Measurements from ENCODE around the gene GNAI2. TPM values are rescaled to one million over a fixed set of nuclear protein-coding genes. Genes with fewer than 3 reads are reported as not detected.

GNAI2 gene
- total RNA-seq, 6 experiments from 2014 or later = 532 to 617 (median 582) TPM

DNA sequence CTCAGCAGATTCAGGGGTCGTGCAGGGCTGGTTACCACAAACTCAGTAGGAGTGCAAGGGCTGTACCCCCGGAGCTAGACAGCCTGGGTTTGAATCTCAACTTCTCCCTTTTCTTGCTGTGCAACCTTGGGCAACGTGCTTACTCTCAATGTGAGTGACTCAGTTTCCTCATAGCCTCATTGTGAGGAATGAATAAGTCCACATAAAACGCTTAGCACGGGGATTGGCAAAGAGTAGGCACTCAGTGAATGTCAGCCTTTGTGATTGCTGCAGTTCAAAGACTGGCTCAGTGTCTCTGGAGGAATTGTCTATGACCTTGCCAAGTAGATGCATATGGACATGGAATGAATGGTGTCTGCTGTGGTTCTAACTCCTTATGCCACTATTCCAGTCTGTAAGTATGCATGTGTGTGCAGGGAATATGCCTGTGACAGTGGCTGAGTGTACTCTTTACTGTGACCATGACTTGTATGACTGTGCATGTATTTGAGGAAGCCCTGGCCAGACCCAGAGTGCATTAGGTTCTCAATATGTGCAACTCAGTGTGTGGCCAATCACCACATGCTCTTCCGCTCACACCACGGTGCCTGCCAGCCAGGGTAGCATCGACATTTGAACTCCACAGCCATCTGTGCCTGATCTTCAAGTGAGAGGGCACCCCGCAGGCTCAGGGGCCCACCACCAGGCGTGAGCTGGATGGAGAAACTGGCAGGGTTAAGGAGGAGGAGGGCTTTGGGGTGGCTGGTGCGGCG, 64.1 kb downstream of the GNAI2 start:
- H3K27ac Mint-ChIP-seq = peak overlapping the region; percentile 92
- H3K9me3 Mint-ChIP-seq = no peaks in the 10 kb centered on the region
- peak; percentile 28 for DNase-seq
- H3K4me3 Mint-ChIP-seq = peak overlapping the region; percentile 94
- H3K4me1 Mint-ChIP-seq (ENCODE audit: low read depth) = peaks cover 23% of the 10 kb centered on the region
- H3K36me3 Mint-ChIP-seq (ENCODE audit: low read depth) = no peaks in the 10 kb centered on the region
- TF ChIP-seq, protein P1, sequence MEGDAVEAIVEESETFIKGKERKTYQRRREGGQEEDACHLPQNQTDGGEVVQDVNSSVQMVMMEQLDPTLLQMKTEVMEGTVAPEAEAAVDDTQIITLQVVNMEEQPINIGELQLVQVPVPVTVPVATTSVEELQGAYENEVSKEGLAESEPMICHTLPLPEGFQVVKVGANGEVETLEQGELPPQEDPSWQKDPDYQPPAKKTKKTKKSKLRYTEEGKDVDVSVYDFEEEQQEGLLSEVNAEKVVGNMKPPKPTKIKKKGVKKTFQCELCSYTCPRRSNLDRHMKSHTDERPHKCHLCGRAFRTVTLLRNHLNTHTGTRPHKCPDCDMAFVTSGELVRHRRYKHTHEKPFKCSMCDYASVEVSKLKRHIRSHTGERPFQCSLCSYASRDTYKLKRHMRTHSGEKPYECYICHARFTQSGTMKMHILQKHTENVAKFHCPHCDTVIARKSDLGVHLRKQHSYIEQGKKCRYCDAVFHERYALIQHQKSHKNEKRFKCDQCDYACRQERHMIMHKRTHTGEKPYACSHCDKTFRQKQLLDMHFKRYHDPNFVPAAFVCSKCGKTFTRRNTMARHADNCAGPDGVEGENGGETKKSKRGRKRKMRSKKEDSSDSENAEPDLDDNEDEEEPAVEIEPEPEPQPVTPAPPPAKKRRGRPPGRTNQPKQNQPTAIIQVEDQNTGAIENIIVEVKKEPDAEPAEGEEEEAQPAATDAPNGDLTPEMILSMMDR (IDR thresholded peaks at IDR 0.05) = no peak
- no peaks in the 10 kb centered on the region; the same call in 1 of the 2 replicates for H3K27me3 Mint-ChIP-seq (ENCODE audit: insufficient read depth)

DNA sequence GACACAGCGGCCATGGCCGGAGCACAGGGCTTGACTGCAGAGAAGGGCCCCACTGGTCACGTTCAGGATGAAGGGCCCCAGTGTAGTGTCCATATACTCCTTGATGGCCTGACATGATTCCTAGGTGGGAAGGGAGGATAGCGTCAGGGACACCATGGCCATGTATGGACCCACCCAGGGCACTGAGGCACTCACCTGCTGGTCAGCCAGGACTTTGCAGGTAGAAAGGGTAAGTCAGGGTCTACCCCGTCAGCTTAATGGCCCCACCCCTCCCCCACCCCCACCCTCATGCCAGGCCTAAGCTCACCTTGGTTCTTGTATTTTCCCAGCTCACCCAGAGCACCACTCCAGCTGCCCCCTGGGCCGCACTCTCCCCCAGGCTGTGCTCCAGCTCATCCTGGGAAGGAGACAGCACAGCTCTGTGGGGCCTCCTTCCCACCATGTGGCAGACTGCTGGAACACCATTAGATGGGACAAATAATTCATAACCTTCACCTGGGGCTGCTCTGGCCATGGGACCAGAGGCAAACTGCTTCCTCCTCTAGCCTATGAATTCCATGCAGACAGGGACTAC, 64.8 kb downstream of the GNAI2 start:
- no peaks in the 10 kb centered on the region; the same call in 1 of the 2 replicates for H3K27me3 Mint-ChIP-seq (ENCODE audit: insufficient read depth)
- DNase-seq = no peak
- no peaks in the 10 kb centered on the region for H3K36me3 Mint-ChIP-seq (ENCODE audit: low read depth)
- TF ChIP-seq, protein P1 (IDR thresholded peaks at IDR 0.05) = no peak; the same call in 1 of the 2 replicates
- peak overlapping the region; percentile 92 for H3K27ac Mint-ChIP-seq
- H3K4me1 Mint-ChIP-seq (ENCODE audit: low read depth) = peaks cover 23% of the 10 kb centered on the region
- H3K9me3 Mint-ChIP-seq = no peaks in the 10 kb centered on the region
- peak overlapping the region; percentile 94; the same call in 1 of the 2 replicates for H3K4me3 Mint-ChIP-seq

DNA sequence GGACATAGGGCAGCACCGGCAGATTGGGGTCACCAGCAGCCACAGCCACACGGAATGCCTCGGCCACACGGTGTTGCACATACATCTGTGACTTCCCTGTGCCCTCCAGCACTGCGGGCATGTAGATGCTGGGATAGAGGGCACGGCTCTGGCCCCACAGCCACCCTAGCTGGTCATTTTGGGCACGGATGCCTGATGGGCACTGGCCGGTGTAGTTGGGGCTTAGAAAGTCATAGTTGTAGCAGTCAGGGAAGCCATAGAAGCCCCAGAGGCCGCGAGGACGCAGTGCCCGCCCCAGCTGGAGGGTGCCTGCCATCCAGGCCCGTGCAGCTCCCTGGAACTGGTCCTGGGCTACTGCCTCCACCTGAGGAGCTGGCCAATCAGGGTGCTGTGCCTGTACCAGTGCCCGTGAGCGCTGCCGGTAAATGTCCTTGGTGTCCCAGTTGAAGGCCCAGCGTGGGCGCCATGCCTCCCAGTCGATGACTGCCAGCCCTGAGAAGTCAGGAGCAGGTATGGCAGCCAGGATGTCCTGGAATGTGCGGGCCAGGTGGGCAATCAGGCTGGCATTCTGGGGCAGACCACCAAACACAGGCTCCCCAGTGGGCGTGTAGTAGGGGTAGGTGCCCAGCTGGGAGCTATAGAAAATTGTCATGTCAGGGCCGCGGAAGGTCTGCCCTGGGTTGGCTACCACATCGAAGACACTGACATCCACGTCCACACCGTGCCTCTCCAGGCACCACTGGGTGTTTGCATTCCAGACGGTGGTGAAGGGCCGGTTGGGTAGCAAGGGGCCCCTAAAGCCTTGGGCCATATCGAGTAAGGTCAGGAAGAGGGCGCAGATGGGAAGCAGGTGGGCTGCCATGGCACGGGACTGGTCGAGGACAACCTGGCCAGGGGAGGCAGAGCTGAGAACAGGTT, 66.3 kb downstream of the GNAI2 start:
- TF ChIP-seq, protein P1 (IDR thresholded peaks at IDR 0.05) = no peak
- Mint-ChIP-seq H3K27ac (no peak overlapping the region), H3K4me1 (ENCODE audit: low read depth) (peaks cover 23% of the 10 kb centered on the region), H3K36me3 (ENCODE audit: low read depth) (no peaks in the 10 kb centered on the region), H3K4me3 (no peak overlapping the region), H3K27me3 (ENCODE audit: insufficient read depth) (no peaks in the 10 kb centered on the region; the same call in 1 of the 2 replicates), H3K9me3 (no peaks in the 10 kb centered on the region; the same call in 1 of the 2 replicates)
- DNase-seq = no peak

DNA sequence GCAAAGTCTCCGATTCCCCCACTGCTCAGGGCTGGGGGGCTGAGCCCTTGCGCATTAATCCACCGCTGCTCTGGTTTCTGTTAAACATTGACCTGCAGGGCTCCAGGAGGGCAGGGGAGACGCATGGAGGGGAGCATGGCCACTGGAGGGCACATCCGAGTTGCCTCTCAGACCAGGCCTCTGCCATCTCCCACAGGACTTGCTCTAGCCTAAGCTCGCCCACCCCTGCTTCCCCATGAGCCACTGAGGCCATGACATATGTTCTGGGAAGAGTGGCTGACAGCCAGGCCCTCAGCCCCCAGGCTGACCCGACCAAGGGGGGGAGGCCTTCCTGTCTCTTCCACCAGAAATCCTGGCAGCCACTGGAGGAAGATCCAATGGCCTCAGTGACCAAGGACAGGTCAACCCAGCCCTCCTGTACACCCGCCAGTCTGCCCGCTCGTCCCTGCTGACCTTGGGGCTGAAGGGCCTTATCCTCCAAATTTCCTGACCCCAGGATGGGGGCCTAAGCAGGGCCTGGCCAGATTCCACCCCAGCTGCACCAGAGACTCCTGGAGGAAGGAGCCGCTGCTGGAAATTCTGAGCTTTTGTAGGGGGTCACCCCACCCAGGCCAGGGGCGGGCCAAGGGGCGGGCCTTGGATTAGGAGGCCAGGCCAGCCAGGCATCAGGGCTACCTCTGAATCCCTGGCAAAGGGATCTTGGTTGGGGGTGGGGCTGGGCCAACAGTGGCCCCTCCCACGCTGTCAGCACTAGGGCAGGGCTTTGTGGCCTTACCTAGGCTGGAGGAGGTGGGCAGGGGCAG, 67.2 kb downstream of the GNAI2 start, which contains the start of gene HYAL1:
Gene HYAL1 (minus strand): TSS at position 562 of the 803 bp plus-strand sequence. CDS start 618 bp downstream, outside the sequence.
- TF ChIP-seq, protein P1 (IDR thresholded peaks at IDR 0.05) = peak; percentile 33; the same call in 1 of the 2 replicates
- Mint-ChIP-seq H3K4me1 (ENCODE audit: low read depth) (peaks cover 19% of the 10 kb centered on the region), H3K4me3 (no peak within 1 kb of the TSS), H3K27ac (no peak within 1 kb of the TSS), H3K36me3 (ENCODE audit: low read depth) (no peaks in the 10 kb centered on the region), H3K9me3 (no peaks in the 10 kb centered on the region; the same call in 1 of the 2 replicates), H3K27me3 (ENCODE audit: insufficient read depth) (no peaks in the 10 kb centered on the region; the same call in 1 of the 2 replicates)
- no peak for DNase-seq
